ENCODE data around the gene OR3A1. TPM values are rescaled to one million over a fixed set of nuclear protein-coding genes. Genes with fewer than 3 reads are reported as not detected.

OR3A1 gene
- total and polyA plus RNA-seq, 10 of the 15 experiments (the other 5 are each of a cell fraction or from before 2014, with no cell fraction given) = not detected

GRCh38 chr17:3260163-3260562, 38.0 kb downstream of the OR3A1 start:
- DNase-seq (ENCODE audit: low read depth, low spot score) = no peak
- RAD21 ChIA-PET (ENCODE audit: unreplicated experiment) = no interaction called here
- WGBS (ENCODE audit: insufficient coverage, insufficient replicate concordance, low lambda C conversion rate, missing lambda C conversion rate) = 44% methylated on average over 1 of the region's 1 CpG
- no peak overlapping the region for H3K4me3 ChIP-seq
- H3K4me1 ChIP-seq (ENCODE audit: control insufficient read depth, insufficient read depth, low read length) = no peaks in the 10 kb centered on the region
- H4K20me1 ChIP-seq (ENCODE audit: control insufficient read depth, insufficient read depth) = no peaks in the 10 kb centered on the region
- H3K4me2 ChIP-seq (ENCODE audit: control insufficient read depth, insufficient read depth) = no peak overlapping the region
- H3K9me3 ChIP-seq (replicated peaks; ENCODE audit: control insufficient read depth, insufficient read depth, low read length) = no peaks in the 10 kb centered on the region
- no peak for ATAC-seq
- in situ Hi-C loops (cut with MboI) = no loop called here
- no peak for FAIRE-seq
- POLR2A ChIA-PET = no interaction called here
- intact Hi-C loops (cut with micrococcal nuclease; ENCODE audit: unreplicated experiment) = no loop called here
- no peaks in the 10 kb centered on the region for H3K79me2 ChIP-seq (ENCODE audit: control insufficient read depth, insufficient read depth, low read length)
- TF ChIP-seq E4F1 (IDR thresholded peaks at IDR 0.05; ENCODE audit: borderline replicate concordance, partially characterized antibody) (no peak), RUNX3 (IDR thresholded peaks at IDR 0.05; ENCODE audit: low read length) (no peak), POLR2AphosphoS2 (IDR thresholded peaks at IDR 0.05; ENCODE audit: low read depth, low read length) (no peak), MYC (IDR thresholded peaks at IDR 0.05; ENCODE audit: insufficient read depth, insufficient read length, insufficient replicate concordance, low read length, severe bottlenecking) (no peak), MLLT1 (IDR thresholded peaks at IDR 0.05) (no peak), STAT3 (IDR thresholded peaks at IDR 0.05; ENCODE audit: low read depth, low read length) (no peak), HSF1 (IDR thresholded peaks at IDR 0.05; ENCODE audit: low read depth, low read length) (no peak), PAX5 (IDR thresholded peaks at IDR 0.05; ENCODE audit: borderline replicate concordance, low read depth, low read length) (no peak), IKZF1 (conservative IDR thresholded peaks at IDR 0.05) (no peak), ZBTB40 (IDR thresholded peaks at IDR 0.05; ENCODE audit: borderline replicate concordance) (no peak), ATF7 (IDR thresholded peaks at IDR 0.05; ENCODE audit: low read depth) (no peak), IRF3 (IDR thresholded peaks at IDR 0.05) (no peak)
- no peak overlapping the region for H3K9ac ChIP-seq (ENCODE audit: control insufficient read depth, insufficient read depth, low read length)
- no TSS peak for BruUV-seq (replicated peaks)
- H3K36me3 ChIP-seq (ENCODE audit: control insufficient read depth in 2 of 2, insufficient read depth in 2 of 2, low read length in 1 of 2) = no peaks in the 10 kb centered on the region
- SMC1A ChIA-PET (ENCODE audit: uncharacterized antibody, unreplicated experiment) = no interaction called here
- H3K27ac ChIP-seq (ENCODE audit: control insufficient read depth, insufficient read depth) = no peak overlapping the region
- CTCF ChIA-PET = no interaction called here
- H3K27me3 ChIP-seq (replicated peaks in 1 of 2; ENCODE audit: control insufficient read depth in 2 of 2, insufficient read depth in 2 of 2, low read length in 1 of 2) = no peaks in the 10 kb centered on the region
- H2AFZ ChIP-seq (ENCODE audit: control insufficient read depth, low read depth, low read length) = no peak overlapping the region
